ENCODE data around the gene TMEM74B.
A peak's percentile ranks its signal among the peaks of the same experiment; 100 is the strongest.

Gene TMEM74B

DNA sequence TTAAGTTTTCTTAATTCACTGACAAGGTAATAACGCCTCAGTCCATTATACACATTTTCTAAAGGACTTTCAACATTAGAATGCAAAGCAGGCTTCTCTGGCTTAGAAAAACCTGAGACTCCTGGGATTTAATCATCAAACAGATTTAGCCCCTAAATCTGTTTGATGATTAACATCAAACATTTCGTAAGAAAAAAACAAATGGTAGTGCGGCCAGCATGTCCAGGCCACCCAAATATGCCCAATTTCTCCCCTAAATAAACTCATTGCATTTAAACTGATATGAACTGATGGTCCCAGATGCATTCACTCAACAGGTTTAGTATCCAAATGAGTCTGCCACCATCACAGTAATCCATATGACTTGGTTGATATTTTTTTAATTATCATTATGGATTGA, 6.2 kb downstream of the TMEM74B start:
- no peak for TF ChIP-seq EGR1 (IDR thresholded peaks at IDR 0.05)
- TF ChIP-seq CREB1 (IDR thresholded peaks at IDR 0.05; ENCODE audit: low read depth), result no peak
- TF ChIP-seq NFIC (IDR thresholded peaks at IDR 0.05), result no peak
- TF ChIP-seq, protein P1, sequence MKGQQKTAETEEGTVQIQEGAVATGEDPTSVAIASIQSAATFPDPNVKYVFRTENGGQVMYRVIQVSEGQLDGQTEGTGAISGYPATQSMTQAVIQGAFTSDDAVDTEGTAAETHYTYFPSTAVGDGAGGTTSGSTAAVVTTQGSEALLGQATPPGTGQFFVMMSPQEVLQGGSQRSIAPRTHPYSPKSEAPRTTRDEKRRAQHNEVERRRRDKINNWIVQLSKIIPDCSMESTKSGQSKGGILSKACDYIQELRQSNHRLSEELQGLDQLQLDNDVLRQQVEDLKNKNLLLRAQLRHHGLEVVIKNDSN (IDR thresholded peaks at IDR 0.05), result no peak
- TF ChIP-seq TCF12 (IDR thresholded peaks at IDR 0.05; ENCODE audit: low read depth), result no peak
- no peak for TF ChIP-seq FOXM1 (IDR thresholded peaks at IDR 0.05; ENCODE audit: borderline replicate concordance, low read depth)
- TF ChIP-seq, protein P2, sequence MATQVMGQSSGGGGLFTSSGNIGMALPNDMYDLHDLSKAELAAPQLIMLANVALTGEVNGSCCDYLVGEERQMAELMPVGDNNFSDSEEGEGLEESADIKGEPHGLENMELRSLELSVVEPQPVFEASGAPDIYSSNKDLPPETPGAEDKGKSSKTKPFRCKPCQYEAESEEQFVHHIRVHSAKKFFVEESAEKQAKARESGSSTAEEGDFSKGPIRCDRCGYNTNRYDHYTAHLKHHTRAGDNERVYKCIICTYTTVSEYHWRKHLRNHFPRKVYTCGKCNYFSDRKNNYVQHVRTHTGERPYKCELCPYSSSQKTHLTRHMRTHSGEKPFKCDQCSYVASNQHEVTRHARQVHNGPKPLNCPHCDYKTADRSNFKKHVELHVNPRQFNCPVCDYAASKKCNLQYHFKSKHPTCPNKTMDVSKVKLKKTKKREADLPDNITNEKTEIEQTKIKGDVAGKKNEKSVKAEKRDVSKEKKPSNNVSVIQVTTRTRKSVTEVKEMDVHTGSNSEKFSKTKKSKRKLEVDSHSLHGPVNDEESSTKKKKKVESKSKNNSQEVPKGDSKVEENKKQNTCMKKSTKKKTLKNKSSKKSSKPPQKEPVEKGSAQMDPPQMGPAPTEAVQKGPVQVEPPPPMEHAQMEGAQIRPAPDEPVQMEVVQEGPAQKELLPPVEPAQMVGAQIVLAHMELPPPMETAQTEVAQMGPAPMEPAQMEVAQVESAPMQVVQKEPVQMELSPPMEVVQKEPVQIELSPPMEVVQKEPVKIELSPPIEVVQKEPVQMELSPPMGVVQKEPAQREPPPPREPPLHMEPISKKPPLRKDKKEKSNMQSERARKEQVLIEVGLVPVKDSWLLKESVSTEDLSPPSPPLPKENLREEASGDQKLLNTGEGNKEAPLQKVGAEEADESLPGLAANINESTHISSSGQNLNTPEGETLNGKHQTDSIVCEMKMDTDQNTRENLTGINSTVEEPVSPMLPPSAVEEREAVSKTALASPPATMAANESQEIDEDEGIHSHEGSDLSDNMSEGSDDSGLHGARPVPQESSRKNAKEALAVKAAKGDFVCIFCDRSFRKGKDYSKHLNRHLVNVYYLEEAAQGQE (IDR thresholded peaks at IDR 0.05; ENCODE audit: low read depth), result no peak
- no peak for TF ChIP-seq TEAD4 (IDR thresholded peaks at IDR 0.05)

DNA sequence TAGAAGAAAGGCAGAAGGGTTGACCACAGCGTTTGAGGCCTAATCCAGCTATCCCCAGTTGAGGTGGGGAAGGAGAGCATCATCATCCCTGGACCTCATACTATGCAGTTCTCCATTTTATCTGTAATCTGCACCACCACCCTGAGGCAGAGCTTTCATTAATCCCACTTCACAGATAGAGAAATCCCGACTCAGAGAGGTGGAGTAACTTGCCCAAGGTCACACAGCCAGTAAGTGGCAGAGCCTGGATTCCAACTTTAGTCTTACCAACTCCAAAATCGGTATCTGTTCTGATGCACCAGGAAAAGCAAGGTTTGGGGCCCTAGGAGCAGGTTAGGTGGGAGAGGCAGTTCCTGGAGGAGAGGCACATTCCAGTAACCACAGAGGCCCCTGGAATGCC, 6.7 kb downstream of the TMEM74B start:
- no peak for TF ChIP-seq RAD21 (IDR thresholded peaks at IDR 0.05; ENCODE audit: low read depth)
- TF ChIP-seq, protein P2 (IDR thresholded peaks at IDR 0.05; ENCODE audit: low read depth), result no peak
- TF ChIP-seq FOXM1 (IDR thresholded peaks at IDR 0.05; ENCODE audit: borderline replicate concordance, low read depth), result no peak
- TF ChIP-seq, protein P1 (IDR thresholded peaks at IDR 0.05), result no peak
- no peak for TF ChIP-seq EP300 (IDR thresholded peaks at IDR 0.05; ENCODE audit: borderline replicate concordance)
- no peak for TF ChIP-seq YY1 (IDR thresholded peaks at IDR 0.05; ENCODE audit: low read depth)
- no peak for TF ChIP-seq TEAD4 (IDR thresholded peaks at IDR 0.05)
- no peak for TF ChIP-seq EGR1 (IDR thresholded peaks at IDR 0.05)
- TF ChIP-seq ZBTB7A (IDR thresholded peaks at IDR 0.05; ENCODE audit: low read depth), result no peak

DNA sequence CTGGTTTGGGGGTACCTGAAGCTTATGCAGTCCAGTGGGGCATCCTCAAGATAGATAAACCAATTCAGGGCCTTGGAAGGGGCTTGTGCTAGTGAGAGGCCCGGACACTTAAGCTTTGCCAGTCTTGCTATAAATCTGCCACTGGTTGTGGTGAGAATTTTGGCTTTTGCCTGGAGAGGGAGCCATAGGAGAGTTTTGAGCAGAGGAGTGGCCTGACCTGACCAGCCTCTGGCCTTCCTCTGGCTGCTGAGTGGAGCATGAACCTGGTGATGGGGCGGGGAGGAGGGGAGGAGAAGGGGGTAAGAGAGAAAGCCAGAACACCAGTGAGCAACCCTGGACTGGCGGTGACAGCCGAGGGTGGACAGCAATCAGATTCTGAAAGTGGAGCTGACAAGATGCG, 7.1 kb downstream of the TMEM74B start:
- TF ChIP-seq RAD21 (IDR thresholded peaks at IDR 0.05; ENCODE audit: low read depth) (peak; percentile 26; the same call in 1 of the 2 replicates), EP300 (IDR thresholded peaks at IDR 0.05; ENCODE audit: borderline replicate concordance) (no peak)

DNA sequence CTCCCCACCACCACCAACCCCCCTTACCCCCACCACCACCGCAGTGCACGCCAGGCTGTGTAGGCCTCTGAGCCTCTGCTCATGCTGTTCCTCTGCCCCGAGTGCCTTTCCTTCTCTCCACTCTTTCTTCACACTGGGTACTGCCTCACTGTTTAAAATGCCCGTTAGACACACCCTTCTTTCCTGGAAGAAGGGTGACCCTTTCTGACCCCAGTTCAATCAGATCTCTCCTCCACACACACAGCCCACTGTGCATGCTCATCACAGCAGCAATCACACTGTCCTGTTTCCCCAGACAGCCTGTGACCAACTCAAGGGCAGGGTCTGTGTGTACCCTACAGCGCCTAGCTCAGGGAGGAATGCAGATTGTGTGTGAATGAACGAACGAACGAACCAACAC, 10.0 kb downstream of the TMEM74B start:
- no peak for TF ChIP-seq EGR1 (IDR thresholded peaks at IDR 0.05)
- no peak for TF ChIP-seq TCF12 (IDR thresholded peaks at IDR 0.05; ENCODE audit: low read depth)

DNA sequence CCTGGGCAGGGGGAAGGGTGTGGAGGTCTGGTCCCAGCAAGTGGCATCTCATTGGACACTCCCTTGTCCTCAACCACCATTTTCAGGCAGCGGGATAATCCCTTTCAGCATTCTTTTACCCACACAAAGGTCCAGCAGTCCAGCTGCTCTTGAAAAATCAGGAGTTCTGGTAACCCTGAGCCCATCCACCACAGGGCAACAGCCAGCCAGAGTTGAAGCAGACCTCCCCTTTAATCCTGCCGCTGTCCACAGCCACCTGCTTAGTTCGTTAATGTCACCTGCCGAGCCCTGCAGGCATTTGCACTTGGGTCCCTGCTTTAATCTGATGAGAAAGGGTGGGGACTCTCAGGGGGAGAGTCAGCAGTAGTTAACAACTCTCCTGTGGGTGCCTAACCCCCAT, 11.1 kb downstream of the TMEM74B start:
- TF ChIP-seq CEBPB (IDR thresholded peaks at IDR 0.05), result no peak
- TF ChIP-seq, protein P2 (IDR thresholded peaks at IDR 0.05; ENCODE audit: low read depth), result 0 out of 2 replicates have a peak, but pooled peaks have one; percentile 35

DNA sequence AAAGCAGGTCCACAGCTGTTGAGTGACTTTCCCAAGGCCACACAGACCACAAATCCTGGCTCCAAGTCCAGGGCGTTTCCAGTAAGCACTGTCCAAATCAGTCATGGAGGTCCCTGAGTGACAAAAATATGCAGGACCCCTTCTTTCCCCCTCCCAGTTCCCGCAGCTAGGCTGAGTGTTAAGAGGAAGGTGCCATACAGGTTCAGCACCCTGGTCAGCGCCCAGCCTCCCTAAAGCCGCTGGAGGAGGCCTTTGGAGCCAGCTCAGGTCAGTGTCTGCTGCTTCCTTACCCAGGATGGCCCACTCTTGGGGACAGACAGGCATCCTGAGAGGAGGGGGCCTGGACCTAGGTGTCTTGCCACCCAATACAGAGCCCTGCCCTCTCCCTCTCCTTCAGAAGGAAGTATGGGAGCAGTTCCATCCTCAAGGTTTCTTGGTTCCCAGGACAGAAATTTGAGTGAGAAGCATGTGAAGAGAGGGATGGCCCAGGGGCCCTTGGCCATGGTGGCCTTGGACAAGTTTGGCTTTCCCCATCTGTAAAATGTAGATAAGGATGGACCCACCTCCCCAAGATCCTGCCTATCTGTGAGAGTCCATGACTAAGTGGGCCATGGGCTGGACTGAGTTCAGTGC, 13.2 kb downstream of the TMEM74B start:
- no peak for TF ChIP-seq CEBPB (IDR thresholded peaks at IDR 0.05)
- TF ChIP-seq, protein P2 (IDR thresholded peaks at IDR 0.05; ENCODE audit: low read depth), result peak; percentile 95
- TF ChIP-seq CREB1 (IDR thresholded peaks at IDR 0.05; ENCODE audit: low read depth), result no peak

Data from Ishikawa (cell line).